EH (cell line): ENCODE measurements around the gene BPTF.
"Not testable (repeated sequence)": the region's sequence is repeated elsewhere in the genome, so short reads cannot be mapped to it uniquely, and the experiment has no call there.

ENCODE experiments used
- DNase-seq: peaks from one replicate; pipeline ENCODE4 v3.0.0-alpha.2; 2015; ENCODE audit warnings: low read depth

The BPTF gene

DNA sequence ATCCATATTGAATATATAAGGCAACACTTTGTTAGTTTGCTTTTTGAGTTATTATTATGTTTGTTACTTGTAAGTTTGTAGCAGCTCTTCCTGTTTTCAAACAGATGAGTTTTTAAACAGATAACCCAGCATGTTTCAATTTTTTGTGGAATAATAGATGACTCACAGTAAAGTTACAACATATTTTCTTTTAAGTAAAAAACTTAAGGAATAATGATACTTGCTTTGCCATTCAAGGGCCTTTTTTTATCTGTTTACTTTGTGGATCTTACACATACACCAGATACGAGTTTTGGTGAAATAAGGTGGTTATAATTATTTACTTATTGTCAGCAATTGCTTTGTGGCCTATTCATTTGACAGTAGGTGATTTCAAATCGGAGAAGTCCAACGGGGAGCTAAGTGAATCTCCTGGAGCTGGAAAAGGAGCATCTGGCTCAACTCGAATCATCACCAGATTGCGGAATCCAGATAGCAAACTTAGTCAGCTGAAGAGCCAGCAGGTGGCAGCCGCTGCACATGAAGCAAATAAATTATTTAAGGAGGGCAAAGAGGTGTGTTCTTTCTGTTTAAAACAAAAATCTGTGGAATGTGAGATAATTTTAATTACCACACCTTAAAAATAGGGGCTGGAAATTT lies 66.3 kb downstream of the BPTF start:
- peak; percentile 64 for DNase-seq

DNA sequence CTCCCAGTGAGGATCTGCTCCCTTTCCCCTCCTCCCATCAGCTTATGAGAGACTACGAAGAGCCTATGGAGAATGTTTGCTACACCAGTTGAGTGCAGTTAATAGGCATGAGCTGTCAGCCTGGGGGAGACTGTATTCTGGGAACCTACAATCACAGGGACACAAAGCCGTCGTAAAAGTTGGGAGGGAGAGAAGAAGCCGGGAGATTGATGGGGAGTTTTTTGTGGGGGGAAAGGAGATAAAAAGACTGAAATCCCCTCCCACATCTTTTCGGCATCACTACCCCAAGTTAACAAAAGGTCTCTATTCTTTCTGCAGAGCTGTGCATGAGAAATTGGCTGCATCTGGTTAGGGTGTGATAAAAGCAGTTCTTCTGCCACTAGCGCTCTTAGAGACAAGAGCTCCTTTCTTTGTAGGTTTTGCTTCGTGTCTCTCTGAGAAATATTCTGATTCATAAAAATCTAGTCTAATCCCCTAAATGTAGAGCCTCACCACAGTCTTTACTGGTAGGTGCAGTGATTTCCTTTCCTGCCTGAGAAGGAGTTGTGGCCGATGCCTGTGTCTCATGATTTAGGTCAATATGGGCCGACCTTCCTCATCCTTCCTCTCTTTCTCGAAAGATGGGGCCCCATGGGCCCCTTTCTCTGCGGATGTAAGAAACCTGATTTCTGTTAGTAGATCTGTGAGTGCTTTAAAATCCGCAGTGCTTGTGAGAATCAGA lies 77.4 kb downstream of the BPTF start:
- no peak for DNase-seq

DNA sequence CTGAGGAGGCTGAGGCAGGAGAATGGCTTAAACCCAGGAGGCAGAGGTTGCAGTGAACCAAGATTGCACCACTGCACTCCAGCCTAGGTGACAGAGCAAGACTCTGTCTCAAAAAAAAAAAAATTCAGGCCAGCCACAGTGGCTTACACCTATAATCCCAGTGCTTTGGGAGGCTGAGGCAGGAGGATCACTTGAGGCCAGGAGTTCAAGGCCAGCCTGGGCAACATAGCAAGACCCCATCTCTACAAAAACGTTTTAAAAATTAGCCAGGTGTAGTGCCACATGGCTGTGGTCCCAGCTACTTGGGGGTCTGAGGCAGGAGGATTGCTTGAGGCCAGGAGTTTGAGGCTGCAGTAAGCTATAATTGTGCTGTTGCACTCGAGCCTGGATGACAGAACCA lies 80.0 kb downstream of the BPTF start:
- not testable (repeated sequence) for DNase-seq

DNA sequence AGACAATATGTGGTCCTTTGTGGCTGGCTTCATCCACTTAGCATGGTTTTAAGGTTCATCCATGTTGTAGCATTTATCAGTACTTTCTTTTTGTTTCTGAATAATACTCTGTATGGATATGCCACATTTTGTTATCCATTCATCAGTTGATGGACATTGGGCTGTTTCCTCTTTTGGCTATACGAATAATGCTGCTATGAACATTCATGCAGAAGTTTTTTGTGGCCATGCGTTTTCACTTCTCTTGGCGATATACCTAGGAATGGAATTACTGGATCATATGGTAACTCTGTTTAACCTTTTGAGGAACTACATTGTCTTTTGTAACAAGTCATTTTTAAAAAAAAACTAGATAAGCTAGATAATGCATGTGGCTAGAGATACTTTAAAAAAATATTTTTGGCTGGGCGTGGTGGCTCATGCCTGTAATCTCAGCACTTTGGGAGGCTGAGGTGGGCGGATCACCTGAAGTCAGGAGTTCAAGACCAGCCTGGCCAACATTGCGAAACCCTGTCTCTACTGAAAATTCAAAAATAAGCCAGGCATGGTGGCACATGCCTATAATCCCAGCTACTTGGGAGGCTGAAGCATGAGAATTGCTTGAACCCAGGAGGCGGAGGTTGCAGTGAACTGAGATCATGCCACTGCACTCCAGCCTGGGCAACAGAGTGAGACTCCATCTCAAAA lies 85.0 kb downstream of the BPTF start:
- DNase-seq = not testable (repeated sequence)

DNA sequence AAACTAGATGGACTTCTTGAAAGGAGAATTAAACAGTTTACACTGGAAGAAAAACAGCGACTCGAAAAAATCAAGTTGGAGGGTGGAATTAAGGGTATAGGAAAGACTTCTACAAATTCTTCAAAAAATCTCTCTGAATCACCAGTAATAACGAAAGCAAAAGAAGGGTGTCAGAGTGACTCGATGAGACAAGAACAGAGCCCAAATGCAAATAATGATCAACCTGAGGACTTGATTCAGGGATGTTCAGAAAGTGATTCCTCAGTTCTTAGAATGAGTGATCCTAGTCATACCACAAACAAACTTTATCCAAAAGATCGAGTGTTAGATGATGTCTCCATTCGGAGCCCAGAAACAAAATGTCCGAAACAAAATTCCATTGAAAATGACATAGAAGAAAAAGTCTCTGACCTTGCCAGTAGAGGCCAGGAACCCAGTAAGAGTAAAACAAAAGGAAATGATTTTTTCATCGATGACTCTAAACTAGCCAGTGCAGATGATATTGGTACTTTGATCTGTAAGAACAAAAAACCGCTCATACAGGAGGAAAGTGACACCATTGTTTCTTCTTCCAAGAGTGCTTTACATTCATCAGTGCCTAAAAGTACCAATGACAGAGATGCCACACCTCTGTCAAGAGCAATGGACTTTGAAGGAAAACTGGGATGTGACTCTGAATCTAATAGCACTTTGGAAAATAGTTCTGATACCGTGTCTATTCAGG lies 85.9 kb downstream of the BPTF start:
- DNase-seq = no peak

DNA sequence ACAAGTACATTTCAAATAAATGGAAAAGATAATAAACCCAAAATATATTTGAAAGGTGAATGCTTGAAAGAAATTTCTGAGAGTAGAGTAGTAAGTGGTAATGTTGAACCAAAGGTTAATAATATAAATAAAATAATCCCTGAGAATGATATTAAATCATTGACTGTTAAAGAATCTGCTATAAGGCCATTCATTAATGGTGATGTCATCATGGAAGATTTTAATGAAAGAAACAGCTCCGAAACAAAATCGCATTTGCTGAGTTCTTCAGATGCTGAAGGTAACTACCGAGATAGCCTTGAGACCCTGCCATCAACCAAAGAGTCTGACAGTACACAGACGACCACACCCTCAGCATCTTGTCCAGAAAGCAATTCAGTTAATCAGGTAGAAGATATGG lies 86.8 kb downstream of the BPTF start:
- DNase-seq = no peak

DNA sequence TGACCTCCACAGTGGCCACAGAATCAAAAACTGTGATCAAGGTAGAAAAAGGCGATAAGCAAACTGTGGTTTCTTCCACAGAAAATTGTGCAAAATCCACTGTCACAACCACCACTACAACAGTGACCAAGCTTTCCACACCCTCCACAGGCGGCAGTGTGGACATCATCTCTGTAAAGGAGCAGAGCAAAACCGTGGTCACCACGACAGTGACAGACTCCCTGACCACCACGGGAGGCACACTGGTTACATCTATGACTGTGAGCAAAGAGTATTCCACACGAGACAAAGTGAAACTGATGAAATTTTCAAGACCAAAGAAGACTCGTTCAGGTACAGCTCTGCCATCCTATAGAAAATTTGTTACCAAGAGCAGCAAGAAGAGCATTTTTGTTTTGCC lies 87.4 kb downstream of the BPTF start:
- no peak for DNase-seq

DNA sequence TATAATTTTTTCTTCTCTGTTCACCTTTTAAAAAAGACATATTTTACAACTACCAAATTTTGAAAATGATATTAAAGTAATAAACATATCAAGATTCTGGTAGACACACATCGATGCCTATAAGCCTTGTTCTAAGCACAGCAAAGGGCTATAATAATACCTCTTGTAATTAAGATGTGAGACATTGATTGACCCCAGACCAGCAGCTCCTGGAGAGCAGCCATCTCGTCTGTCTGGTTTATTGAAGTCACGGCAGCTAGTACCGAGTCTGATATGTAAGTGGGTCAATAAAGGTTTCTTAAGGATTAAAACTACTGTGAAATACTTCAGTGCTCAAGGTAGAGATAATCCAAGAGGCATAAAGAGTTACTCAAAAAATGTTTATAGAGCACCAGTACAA lies 94.9 kb downstream of the BPTF start:
- DNase-seq = no peak

DNA sequence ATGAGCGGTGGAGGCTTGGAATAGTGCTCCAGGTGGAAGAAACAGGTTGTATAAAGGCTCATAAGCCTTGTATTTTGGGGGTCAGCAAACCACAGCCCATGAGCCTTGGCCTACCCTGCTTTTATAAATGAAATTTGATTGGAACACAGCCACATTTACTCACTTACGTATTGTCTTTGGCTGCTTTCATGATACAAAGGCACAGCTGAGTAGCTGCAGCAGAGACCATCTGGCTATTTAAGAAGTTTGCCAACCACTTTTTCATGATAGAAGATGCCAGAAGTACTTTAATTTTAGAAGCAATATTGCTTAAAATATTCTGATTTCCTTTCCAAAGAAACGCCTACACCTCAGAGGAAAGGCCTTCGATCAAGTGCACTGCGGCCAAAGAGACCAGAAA lies 97.2 kb downstream of the BPTF start:
- no peak for DNase-seq

DNA sequence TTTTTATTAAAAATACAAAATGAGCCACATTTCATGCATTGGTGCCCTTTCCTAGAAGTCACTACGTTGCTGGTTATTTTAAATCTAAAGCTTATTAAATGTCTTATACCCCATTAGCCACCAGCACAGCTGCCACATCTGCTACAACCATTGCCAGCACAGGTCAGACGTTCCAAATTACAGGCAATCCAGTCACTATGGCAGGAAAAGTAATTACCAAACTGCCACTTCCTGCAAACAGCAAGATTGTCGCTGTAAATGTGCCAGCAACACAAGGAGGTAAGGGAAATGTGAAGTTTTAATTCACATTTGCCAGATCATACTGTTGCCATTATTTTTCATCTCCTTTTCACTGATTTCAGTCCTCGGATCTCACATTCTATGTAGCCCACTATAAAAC lies 103.5 kb downstream of the BPTF start:
- DNase-seq = not testable (repeated sequence)

DNA sequence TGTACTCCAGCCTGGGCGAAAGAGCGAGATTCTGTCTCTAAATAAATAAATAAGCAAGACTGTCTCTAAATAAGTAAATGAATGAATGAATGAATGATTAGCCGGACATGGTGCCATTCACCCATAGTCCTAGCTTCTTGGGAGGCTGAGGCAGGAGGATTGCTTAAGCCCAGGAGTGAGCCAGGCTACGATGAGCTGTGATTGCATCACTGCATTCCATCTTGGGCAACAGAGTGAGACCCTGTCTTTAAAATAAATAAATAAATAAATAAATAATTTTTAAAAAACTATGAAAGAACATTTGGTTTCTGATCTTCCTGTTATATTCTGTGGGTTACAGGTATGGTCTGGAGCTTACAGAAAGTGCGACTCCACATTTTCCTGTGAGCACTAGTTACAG lies 105.9 kb downstream of the BPTF start:
- DNase-seq = no peak

DNA sequence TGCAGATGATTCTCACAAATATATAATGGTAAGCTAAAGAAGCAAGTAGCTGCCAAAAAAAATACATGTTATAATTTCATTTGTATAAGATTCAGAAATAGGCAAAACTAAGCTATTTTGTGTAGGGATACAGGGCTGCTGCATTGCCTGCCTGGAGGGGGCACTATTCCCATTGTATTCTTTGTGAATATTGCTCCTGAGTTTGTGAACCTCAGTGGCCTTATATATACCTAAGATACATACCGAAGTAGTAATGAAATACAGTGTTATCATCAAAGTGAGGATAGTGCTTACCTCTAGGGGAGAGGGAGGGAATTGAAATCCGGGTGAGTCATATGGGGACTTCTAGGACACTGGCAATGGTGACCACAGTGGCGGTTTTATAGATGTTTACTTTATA lies 117.5 kb downstream of the BPTF start:
- DNase-seq = peak; percentile 6

DNA sequence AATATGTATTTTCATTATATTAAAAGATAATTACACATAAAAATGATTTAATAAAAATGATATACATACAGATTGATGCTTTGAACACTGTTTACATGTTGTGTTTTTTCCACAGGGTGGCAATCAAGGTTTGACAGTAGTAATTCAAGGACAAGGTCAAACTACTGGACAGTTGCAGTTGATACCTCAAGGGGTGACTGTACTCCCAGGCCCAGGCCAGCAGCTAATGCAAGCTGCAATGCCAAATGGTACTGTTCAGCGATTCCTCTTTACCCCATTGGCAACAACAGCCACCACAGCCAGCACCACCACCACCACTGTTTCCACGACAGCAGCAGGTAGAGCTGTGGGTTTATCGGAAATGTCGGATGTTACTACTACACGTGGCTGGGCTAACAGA lies 118.7 kb downstream of the BPTF start:
- DNase-seq = no peak

DNA sequence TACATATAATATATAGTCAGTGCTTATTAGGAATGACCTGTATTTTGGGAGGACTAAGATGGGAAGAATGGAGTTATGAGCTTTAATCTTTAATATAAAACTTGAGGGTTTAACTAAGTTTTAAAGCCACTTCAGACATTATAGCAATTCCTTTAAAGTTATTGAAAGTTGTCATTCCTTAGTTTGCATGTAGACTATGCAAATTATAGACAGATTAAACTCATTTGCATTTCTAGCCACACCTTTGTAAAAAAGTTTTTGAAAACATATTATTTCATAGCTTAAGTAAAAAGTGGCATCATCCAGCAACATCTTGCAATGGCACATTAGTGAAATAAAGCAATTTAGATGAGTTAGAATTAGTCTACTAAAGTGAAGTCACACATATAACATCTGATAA lies 121.2 kb downstream of the BPTF start:
- no peak for DNase-seq

DNA sequence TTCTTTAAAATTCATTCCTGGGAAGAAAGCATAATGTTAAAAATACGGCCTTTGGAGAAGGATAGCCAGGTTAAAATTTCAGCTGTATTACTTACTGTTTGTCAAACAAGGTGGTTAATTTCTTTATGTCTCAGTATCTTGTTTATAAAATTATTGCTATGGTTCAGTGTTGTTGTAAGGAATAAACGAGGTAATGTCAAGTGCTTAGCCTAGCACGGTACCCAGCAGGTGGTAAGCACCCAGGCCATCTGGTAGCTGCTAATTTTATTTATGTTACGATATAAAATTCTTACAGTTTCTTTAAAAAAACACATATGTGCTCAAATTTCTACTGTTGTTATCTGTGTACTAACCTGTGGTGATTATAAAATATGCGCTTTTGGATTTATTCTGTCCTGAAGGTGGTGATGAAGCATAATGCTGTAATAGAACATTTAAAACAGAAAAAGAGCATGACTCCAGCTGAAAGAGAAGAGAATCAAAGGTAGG lies 122.1 kb downstream of the BPTF start:
- no peak for DNase-seq

DNA sequence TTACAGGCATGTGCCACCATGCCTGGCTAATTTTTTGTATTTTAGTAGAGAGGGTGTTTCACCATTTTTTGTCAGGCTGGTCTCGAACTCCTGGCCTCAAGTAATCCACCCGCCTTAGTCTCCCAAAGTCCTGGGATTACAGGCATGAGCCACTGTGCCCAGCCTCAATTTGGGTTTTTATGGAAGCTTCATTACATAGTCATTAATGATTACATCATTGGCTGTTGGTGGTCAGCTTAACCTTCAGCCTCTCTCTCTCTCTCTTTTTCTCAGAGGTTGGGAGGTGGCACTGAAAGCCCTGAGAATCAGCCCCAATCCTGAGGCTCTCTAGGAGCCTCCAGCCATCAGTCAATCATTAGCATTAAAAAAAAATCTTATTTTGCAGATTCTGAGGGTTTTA lies 125.6 kb downstream of the BPTF start:
- no peak for DNase-seq

DNA sequence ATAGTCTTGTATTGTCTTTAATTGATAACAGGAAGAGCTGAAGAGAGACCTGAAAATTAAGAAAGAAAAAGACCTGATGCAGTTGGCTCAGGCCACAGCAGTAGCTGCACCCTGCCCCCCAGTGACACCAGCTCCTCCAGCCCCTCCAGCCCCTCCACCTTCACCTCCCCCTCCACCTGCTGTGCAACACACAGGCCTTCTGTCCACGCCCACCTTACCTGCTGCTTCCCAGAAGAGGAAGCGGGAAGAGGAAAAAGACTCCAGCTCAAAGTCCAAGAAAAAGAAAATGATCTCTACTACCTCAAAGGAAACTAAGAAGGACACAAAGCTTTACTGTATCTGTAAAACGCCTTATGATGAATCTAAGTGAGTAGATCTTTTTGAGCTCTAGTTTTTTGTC lies 134.2 kb downstream of the BPTF start:
- DNase-seq = no peak

DNA sequence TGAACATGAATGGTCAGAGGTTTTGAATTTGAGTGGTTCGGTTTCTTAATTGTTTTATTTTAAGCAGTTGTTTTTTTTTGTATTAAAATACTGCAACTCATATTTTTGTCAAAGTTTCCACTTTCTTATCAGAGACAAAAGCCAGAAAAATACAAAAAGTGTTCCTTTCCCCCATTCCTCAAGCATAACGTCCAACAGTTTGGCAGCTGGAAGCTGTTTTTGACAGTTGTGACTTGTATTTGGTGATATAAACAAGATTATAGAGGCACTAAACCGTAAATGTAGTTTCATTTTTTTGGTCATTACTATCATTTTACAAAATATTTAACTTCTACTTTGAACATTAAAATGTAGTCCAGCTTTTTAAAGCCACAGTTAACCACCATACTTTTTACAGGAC lies 135.0 kb downstream of the BPTF start:
- DNase-seq = not testable (repeated sequence)

DNA sequence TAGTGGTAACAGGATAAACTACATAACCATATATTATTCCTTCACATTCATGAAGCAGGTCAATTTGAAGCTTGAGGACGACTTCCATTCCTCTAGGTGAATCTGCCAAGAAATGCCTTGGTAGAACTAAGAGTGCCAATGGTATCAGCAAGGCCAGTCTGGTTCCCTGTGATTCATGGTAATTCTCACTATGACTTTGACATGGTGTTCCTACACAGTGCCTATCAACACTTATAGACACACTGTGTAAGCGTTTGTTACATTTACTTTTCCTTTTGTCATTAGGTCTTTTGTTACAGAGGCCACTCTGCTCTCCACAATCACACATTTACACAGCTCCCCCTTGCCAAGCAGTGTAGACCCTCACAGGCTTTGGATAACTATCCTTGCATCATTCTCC lies 136.9 kb downstream of the BPTF start:
- DNase-seq = not testable (repeated sequence)

DNA sequence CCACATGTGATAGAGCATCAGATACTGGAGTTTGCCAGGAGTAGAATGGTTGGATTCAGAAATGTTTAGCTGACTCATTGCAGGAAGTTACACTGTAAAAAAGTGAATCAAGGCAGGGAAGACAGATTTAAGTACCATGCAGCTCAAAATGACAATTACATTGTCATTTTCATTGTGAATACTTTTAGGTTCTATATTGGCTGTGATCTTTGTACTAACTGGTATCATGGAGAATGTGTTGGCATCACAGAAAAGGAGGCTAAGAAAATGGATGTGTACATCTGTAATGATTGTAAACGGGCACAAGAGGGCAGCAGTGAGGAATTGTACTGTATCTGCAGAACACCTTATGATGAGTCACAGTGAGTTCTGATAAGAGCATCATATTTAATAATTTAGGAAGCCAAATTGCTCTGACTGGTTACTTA lies 137.9 kb downstream of the BPTF start:
- peak; percentile 73 for DNase-seq

DNA sequence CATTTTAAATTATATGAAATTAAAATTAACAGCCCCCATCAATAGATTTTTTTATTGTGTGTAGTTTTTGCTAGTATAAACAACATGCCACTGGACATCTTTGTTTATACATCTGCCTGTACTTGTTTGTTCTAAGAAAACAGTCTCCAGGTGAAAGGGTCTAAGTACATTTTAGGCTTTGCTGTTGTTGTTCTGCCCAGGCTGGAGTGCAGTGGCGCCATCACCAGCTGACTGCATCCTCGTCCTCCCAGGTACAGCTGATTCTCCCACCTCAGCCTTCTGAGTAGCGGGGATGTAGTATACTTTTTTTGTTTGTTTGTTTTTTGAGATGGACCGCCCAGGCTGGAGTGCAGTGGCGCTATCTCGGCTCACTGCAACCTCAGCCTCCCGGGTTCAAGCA lies 145.5 kb downstream of the BPTF start:
- DNase-seq = no peak

DNA sequence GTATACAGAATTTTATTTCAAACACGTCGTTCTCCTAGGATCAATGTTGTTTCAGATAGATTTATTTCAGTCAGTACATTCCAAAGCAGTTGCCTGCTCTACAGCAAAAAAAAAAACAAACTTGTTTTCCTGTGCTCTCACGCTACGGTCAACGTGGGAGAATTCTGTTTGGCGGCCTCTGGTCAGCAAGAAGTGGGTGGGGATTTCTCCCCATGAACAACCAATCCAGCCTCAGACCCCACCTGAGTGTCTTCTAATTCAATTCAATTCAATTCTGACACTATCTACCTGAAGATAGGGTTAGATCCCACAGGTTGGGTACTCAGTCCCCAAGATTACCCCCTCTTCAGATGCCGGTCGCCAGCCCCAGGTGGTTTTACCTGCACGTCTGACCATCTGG lies 148.9 kb downstream of the BPTF start:
- no peak for DNase-seq
